ENCODE measurements around the gene NLE1. TPM values are rescaled to one million over a fixed set of nuclear protein-coding genes. Genes with fewer than 3 reads are reported as not detected.

Gene NLE1
- polyA plus RNA-seq, 2 of the 4 experiments (the other 2 are of a cell fraction), result 19.3 to 29.7 TPM

GRCh38 chr17:35146214-35146833, 4.2 kb upstream of the NLE1 start:
- 56% methylated on average over 4 of the region's 4 CpGs for WGBS (ENCODE audit: missing lambda C conversion rate)
- CTCF ChIA-PET, result interaction anchor here (1.0 to 3.6 kb wide), 6 partner anchors 14 to 387 kb away, joined by 3 to 17 read pairs (median 4); partner anchors contain the start of gene RAD51D

GRCh38 chr17:35144840-35145239, 2.7 kb upstream of the NLE1 start:
- POLR2A ChIA-PET, result no interaction called here
- FAIRE-seq (no peak), DNase-seq (ENCODE audit: low read depth in 1 of 2, low spot score in 1 of 2) (no peak), ATAC-seq (no peak)
- 67% methylated on average over 4 of the region's 4 CpGs for WGBS (ENCODE audit: missing lambda C conversion rate)
- CTCF ChIA-PET, result interaction anchor here (1.2 to 2.3 kb wide), 2 partner anchors 13 to 28 kb away, joined by 4 to 7 read pairs; no protein-coding TSS in a partner anchor
- Histone ChIP-seq H3K27ac (no peak overlapping the region), H3K9me3 (no peaks in the 10 kb centered on the region), H3K4me1 (peaks cover 9% of the 10 kb centered on the region; the same call in 2 of the 3 replicates), H3K4me2 (no peak overlapping the region), H3K4me3 (no peak overlapping the region)
- TF ChIP-seq FOSL2 (IDR thresholded peaks at IDR 0.05) (no peak), FOSL2 (CRISPR knock-in tag; IDR thresholded peaks at IDR 0.05) (no peak), CEBPB (IDR thresholded peaks at IDR 0.05) (no peak), EP300 (IDR thresholded peaks at IDR 0.05) (no peak), MAZ (IDR thresholded peaks at IDR 0.05; ENCODE audit: borderline replicate concordance, low read depth, low read length) (no peak), TP53 (CRISPR knock-in tag; IDR thresholded peaks at IDR 0.05) (no peak), ZC3H11A (IDR thresholded peaks at IDR 0.05) (no peak), BHLHE40 (IDR thresholded peaks at IDR 0.05; ENCODE audit: low read depth, low read length) (no peak), ELK1 (IDR thresholded peaks at IDR 0.05; ENCODE audit: low read depth, low read length) (no peak), KDM1A (IDR thresholded peaks at IDR 0.05; ENCODE audit: low read depth) (no peak), REST (IDR thresholded peaks at IDR 0.05) (no peak), MAFK (IDR thresholded peaks at IDR 0.05; ENCODE audit: partially characterized antibody) (no peak), HDAC2 (IDR thresholded peaks at IDR 0.05) (no peak), MYC (IDR thresholded peaks at IDR 0.05; ENCODE audit: borderline replicate concordance, low read length) (no peak), POLR2AphosphoS2 (conservative IDR thresholded peaks at IDR 0.05; ENCODE audit: low read length) (no peak), CHD4 (IDR thresholded peaks at IDR 0.05; ENCODE audit: borderline replicate concordance) (no peak), POLR2A (IDR thresholded peaks at IDR 0.05; ENCODE audit: low read length) (no peak)

More at GRCh38 chr17:35146214-35146833, 4.2 kb upstream of the NLE1 start:
- POLR2A ChIA-PET, result no interaction called here
- no peak for TF ChIP-seq ZFP36 (IDR thresholded peaks at IDR 0.05; ENCODE audit: borderline replicate concordance, partially characterized antibody)
- no peak for TF ChIP-seq CBX8 (IDR thresholded peaks at IDR 0.05)
- TF ChIP-seq MAFK (IDR thresholded peaks at IDR 0.05; ENCODE audit: partially characterized antibody), result peak; percentile 28
- TF ChIP-seq PHF8 (IDR thresholded peaks at IDR 0.05; ENCODE audit: borderline replicate concordance, low read depth), result no peak
- TF ChIP-seq PBX3 (IDR thresholded peaks at IDR 0.05), result no peak
- no peak for TF ChIP-seq SREBF2 (IDR thresholded peaks at IDR 0.05)
- no peak for TF ChIP-seq CHD2 (IDR thresholded peaks at IDR 0.05; ENCODE audit: low read length, partially characterized antibody)
- FAIRE-seq (no peak), ATAC-seq (no peak), DNase-seq (ENCODE audit: low read depth in 1 of 2, low spot score in 1 of 2) (no peak)
- Histone ChIP-seq H3K4me1 (no peaks in the 10 kb centered on the region), H3K4me2 (no peak overlapping the region), H3K4me3 (no peak overlapping the region), H3K27ac (no peak overlapping the region), H3K9me3 (no peaks in the 10 kb centered on the region)
